Measurements from ENCODE around the gene HDAC3.
"Not testable (repeated sequence)": the region's sequence is repeated elsewhere in the genome, so short reads cannot be mapped to it uniquely, and the experiment has no call there.

Gene HDAC3

DNA sequence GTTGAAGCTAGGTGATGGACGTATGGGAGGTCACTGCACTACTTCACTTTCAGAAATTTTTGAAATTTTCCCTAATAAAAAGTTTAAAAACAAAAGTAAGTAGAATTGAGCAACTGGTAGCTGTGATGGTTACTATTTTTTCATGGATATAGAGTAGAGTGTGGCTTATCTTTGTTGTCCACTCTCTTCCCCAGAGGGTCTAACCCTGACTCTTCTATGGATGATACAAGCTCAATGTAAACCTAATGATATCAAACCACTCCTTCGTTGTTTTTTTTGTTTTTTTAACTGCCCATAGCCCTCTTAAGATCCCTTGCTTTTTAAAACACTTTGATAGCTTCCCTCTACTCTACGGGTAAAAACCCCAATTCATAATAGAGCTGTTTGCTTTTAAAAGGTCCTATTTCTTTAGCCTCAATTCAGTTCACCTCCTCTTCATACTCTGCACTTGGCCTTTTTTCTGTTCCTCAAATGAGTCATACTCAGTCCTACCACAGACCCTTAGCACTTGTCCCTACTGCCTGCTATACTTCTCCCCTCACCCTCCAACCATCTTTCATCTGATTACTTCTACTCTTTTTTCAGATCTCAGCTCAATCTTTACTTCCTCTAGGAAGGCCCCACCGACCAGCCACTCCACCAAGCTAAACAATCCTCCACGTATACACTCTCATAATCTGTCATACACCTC is 2.6 kb downstream of the HDAC3 start:
- DNase-seq: no peak

DNA sequence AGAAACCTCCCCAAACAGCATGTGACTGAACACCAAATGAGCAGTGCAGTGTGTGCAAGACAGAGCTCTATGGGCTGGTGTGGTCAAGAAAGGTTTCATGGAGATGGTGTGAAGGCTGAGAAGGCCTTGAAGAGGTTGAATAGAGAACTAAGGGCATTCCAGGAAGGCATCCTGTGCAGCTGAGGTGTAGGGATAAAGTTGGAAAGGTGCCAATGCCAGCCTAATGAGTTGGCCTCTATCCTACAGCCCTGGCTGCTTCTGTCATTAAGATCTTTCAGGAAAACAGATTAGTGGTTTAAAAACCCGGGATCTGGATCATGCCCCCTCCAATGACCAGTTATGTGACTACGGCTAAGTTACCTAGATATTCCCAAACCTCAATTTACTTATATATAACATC is 4.0 kb downstream of the HDAC3 start:
- DNase-seq: peak in 1 of 2 experiments; percentile 13

GRCh38 chr5:141630570-141631140 is 6.0 kb downstream of the HDAC3 start:
- no peak for DNase-seq

- no peak for DNase-seq
Observed at GRCh38 chr5:141628175-141628788, 8.4 kb downstream of the HDAC3 start.

DNA sequence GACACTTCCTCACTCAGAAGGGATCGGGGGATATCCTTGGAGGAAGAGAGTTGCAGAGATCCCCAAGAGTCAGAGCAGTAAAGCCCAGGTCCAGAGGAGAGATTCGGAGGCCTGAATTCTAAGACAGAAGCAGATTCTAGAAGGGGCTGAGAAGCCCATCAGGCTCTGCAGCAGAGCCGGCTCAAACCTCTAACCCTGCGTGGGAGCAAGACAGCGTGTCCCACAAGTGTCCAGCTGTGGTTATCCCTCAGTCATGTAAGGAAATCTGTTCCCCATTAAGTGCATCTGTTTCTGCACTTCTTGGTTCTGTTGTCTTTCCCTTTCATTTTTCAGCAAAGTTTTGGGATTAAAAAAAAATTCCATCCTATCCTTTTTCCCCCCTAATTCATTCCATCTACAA is 13.0 kb downstream of the HDAC3 start:
- DNase-seq: no peak

GRCh38 chr5:141623186-141623585 is 13.5 kb downstream of the HDAC3 start:
- DNase-seq: no peak

DNA sequence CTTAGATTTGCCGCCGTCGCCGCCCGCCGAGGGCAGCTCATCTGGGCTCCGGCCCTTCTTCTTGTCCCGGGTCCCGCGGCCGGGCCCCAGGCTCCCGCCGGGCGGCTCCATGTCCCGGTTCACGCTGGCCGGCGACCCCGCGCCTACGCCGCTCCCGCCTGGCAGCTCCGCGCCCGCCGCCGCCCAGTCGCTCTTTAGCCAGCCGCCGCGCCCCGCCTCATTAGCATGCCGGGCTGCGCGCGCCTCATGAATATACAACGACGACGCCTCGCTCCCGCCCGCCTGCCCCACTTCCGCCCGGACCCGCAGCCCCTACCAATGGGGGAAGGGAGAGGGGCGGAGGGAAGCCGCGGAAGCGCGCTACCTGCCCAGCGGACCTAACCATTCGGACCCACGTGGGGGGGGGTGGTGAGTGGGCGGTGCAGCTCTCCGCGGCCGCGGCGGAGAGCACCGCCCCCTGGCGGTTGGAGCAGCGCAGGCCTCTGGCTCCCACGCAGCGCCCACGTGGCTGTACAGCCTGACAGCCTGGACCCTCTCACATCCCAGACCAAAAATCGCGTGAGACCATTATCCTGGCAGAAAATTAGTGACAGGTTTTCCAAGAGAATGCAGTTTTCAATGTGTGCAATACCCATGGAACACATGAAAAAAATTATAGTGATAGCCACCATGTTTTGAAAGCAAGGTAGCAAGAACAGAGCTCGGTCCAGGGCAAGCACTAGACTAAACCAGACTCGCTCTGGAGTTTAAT is 17.7 kb downstream of the HDAC3 start, which contains the start of gene DIAPH1:
Gene DIAPH1 (minus strand): TSS at position 197 of the 751 bp plus-strand sequence. CDS start 86 bp downstream, at position 111.
- peak; percentile 94 to 95 for DNase-seq

DNA sequence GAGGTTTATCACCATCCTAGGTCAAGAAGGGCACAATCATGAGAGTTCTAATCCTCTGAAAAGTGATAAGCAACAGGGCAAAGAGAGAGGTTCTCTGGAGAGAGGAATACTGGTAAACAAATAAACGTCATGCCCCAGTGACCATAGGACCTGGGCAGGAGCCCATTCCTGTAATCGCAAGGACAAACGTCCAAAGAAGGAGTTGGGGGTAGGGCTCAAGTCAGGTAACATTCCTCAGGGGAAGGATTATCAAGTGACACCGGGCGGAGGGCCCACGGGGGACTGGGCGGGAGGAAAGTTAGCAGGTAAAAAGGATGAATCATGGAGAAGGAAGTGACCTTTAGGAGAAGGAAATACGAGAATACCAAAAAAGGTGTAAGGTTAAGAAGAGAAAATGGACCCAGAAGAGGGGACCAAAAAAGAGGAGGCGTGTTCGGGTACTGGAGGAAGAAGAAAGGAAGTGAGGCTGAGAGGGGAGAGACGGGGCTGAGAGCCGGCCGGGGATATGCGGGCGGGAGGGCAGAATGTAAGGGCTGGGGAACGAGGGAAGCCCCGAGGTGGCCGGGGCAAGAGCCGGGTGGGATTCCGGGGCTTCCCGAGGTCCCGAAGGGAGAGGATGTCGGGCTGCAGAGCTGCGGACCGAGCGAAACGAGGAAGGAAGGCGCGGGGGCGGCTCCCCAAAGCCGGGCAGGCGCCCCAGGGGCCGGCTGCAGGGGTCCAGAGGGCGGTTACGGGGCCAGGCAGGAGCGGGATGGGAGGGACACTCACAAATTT is 18.4 kb downstream of the HDAC3 start:
- peak; percentile 40 to 58 for DNase-seq

GRCh38 chr5:141617682-141618029 is 19.0 kb downstream of the HDAC3 start:
- DNase-seq: no peak

DNA sequence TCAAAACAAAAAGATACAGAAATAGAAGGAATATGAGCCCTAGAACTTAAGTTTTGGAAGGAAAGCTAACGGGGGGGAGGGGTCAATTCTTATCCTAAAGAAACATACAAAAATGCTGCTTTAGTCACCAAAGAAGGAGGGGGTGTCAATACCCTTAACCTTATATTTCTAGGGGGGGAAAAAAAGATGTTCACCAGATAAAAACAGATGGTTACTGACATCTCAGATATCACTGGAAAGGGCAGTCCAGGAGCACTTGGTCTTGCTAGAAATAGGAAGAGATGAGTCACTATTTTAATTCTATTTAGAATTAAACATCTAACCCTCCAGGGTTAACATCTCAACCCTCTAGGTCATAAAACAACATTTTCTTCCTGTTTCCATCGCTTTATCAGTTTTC is 19.5 kb downstream of the HDAC3 start:
- DNase-seq: no peak

DNA sequence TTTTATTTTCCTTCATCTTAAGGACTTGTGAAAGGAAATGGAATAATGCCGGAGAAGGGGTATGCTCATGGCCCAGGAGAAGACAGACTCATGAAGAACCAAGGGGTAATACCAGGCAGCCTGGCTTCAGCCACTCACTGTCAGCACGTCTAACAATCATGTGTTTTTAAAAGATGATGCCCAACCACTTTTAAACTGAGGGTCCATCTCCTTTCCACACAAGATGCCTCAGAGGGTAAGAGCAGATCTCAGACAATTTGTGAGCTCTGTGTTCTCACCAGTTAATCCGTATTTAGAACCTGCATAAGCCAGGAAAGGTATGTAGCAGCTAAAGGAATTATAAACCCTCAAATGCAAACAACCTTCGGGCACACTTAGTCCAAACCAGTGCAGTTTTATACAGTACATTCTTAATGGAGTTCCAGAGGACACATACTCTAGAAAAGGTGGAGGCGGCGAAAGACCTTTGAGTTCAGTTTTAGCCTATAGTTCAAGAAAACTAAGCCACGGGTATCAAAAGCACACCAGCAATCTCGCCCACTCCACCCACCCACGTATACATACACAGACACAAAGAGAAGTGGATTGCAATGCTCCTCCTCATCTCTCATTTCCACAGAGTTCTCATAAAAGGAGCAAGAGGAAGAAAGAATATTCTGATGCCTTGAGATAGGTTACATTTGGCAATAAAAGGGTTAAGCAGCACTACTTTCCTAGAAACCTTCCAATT is 20.5 kb downstream of the HDAC3 start:
- DNase-seq: no peak

- no peak for DNase-seq
Observed at GRCh38 chr5:141613344-141613743, 23.3 kb downstream of the HDAC3 start.

DNA sequence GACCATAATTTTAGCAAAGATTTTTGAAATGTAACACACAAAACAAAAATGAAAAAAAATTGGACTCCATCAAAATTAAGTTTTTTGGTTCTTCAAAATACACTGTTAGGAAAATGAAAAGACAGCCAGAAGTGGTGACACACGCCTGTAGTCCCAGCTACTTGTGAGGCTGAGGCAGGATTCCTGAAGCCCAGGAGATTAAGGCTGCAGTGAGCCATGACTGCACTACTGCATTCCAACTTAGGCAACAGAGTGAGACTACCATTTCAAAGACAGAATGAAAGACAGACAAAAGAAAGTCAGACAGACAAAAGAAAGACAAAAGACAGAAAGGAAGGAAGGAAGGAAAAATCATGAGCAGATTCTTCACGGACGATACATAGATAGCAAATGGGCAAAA is 25.4 kb downstream of the HDAC3 start:
- DNase-seq: no peak

GRCh38 chr5:141609921-141610320 is 26.7 kb downstream of the HDAC3 start:
- DNase-seq: not testable (repeated sequence)

GRCh38 chr5:141609044-141609443 is 27.6 kb downstream of the HDAC3 start:
- DNase-seq: no peak

GRCh38 chr5:141608557-141608956 is 28.1 kb downstream of the HDAC3 start:
- DNase-seq: no peak

GRCh38 chr5:141608046-141608445 is 28.6 kb downstream of the HDAC3 start:
- no peak for DNase-seq

GRCh38 chr5:141605523-141606277 is 30.9 kb downstream of the HDAC3 start:
- no peak for DNase-seq

DNA sequence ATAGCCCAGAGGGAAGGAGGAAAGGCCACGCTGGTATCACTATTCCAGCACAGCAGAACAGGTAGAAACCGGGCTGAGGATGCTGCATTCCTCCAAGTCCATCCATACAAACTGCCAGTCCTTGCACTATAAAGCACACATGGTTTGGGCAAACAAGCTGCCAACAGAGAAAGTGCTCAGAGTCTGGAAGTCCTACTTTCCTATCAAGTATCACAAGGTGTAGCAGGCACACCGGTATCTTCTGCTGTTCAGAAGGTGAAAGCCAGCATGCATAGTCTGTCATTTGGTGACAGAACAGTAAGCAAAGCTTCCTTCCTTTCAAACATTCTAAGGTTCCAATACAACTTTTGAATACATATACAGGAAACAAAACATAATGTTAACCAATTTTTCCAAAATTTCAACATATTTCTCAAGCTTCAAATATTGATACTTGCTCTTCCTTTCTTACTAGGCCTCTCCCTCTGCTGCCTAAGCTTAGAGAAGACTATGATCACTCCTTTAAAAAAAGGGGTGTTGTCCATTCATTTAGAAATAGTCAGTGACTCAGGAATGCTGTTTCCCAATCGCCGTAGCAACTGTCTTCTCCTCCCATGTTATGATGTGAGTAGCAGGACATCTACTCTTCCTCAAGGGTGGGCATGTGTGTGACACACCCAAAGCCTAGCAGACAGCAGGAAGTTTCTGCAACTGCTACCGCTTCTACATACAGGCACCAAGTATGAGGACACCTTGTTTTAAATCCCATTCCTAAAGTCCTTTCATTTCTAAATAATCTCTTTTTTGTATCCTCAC is 32.5 kb downstream of the HDAC3 start:
- no peak for DNase-seq

DNA sequence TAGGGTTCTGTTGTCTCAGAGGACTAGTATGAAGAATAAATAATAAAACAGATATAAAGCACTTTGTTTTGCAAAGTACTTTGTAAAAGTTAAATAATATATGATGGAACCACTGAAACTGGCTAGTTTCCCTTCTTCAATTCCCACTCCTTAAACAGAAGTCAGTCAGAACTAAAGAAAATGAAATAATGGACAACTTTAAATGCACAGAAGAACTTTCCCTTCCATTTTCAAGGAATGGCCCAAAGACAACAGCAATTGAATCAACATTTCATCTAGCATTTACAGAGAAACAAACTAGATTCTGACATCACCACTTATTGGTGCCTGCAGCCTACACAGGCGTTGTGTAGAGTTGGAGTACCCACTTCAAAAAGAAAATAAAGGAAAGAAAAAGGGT is 34.0 kb downstream of the HDAC3 start:
- DNase-seq: no peak

Data from NCI-H2081 (cell line).